ENCODE data around the gene RP9. TPM values are rescaled to one million over a fixed set of nuclear protein-coding genes. Genes with fewer than 3 reads are reported as not detected.

Gene RP9
- total and polyA plus RNA-seq, 9 of the 15 experiments (the other 6 are each of a cell fraction or from before 2014, with no cell fraction given) = 10.7 to 44.8 (median 33.4) TPM

- no peaks in the 10 kb centered on the region for H3K9me1 ChIP-seq (ENCODE audit: control insufficient read depth, insufficient read depth, low read length)
- H3K27me3 ChIP-seq (ENCODE audit: control insufficient read depth in 2 of 2, insufficient read depth in 2 of 2, low read length in 2 of 2) = no peaks in the 10 kb centered on the region; a peak in 1 of 5 replicates
- TF ChIP-seq CAMTA2 (CRISPR knock-in tag; conservative IDR thresholded peaks at IDR 0.05) (no peak), TCF3 (CRISPR knock-in tag; IDR thresholded peaks at IDR 0.05) (no peak), ZBTB40 (IDR thresholded peaks at IDR 0.05) (no peak), ZBTB40 (CRISPR knock-in tag; IDR thresholded peaks at IDR 0.05) (no peak)
- H3K9ac ChIP-seq (ENCODE audit: insufficient read depth in 1 of 2, low read depth in 2 of 2, low read length in 2 of 2) = no peak overlapping the region
- H3K79me2 ChIP-seq (ENCODE audit: control insufficient read depth, insufficient read depth, low read length) = no peaks in the 10 kb centered on the region
- intact Hi-C loops (cut with micrococcal nuclease) = no loop called here
- H4K20me1 ChIP-seq (replicated peaks; ENCODE audit: control insufficient read depth, insufficient read depth, low read length) = no peaks in the 10 kb centered on the region
- H3K4me1 ChIP-seq (replicated peaks in 1 of 2; ENCODE audit: control insufficient read depth in 2 of 2, insufficient read depth in 2 of 2, low read length in 2 of 2) = no peaks in the 10 kb centered on the region
- no peak overlapping the region for H3K4me2 ChIP-seq (ENCODE audit: insufficient read depth, low read length)
- ChIA-PET CTCF (ENCODE audit: low intra/inter-chr PET ratio) (no interaction called here), POLR2A (interaction anchor here (0.7 to 1.0 kb wide), 3 partner anchors 12 to 32 kb away, joined by 3 read pairs; no protein-coding TSS in a partner anchor)
- no peak for ATAC-seq
- no peaks in the 10 kb centered on the region for H3K36me3 ChIP-seq (ENCODE audit: control insufficient read depth, insufficient read depth, low read length)
- H3K27ac ChIP-seq (ENCODE audit: extremely low read depth, low read depth, low read length) = no peak overlapping the region
- no peak overlapping the region for H2AFZ ChIP-seq (ENCODE audit: low read depth, low read length)
- no TSS peak for BruUV-seq (replicated peaks)
- no peak overlapping the region for H3K4me3 ChIP-seq
- in situ Hi-C loops (cut with MboI) = no loop called here
- peaks cover 2% of the 10 kb centered on the region; the same call in 1 of the 2 replicates for H3K9me3 ChIP-seq (replicated peaks; ENCODE audit: control insufficient read depth, insufficient read depth, low read depth, low read length)
- DNase-seq (ENCODE audit: extremely low read depth in 1 of 4, low spot score in 3 of 4) = no peak
- FAIRE-seq = no peak
Measured at GRCh38 chr7:33114976-33115375, 5.8 kb upstream of the RP9 start.
